Measurements from ENCODE around the gene FASTKD1. TPM values are rescaled to one million over a fixed set of nuclear protein-coding genes. Genes with fewer than 3 reads are reported as not detected.

Gene FASTKD1
- total and polyA plus RNA-seq, 10 of the 15 experiments (the other 5 are each of a cell fraction or from before 2014, with no cell fraction given), result 45.6 to 76.1 (median 63.4) TPM

- intact Hi-C loops (cut with micrococcal nuclease; ENCODE audit: unreplicated experiment) (no loop called here), in situ Hi-C loops (cut with MboI) (no loop called here)
- H3K36me3 ChIP-seq (ENCODE audit: control insufficient read depth in 2 of 2, insufficient read depth in 2 of 2, low read length in 1 of 2), result peaks cover 2 to 19% of the 10 kb centered on the region in 2 experiments
- no peaks in the 10 kb centered on the region for H3K9me3 ChIP-seq (replicated peaks; ENCODE audit: control insufficient read depth, insufficient read depth, low read length)
- FAIRE-seq (no peak), ATAC-seq (no peak; the same call in 2 of the 3 replicates), DNase-seq (ENCODE audit: low read depth, low spot score) (no peak)
- H3K4me3 ChIP-seq, result no peak overlapping the region
- ChIA-PET SMC1A (ENCODE audit: uncharacterized antibody, unreplicated experiment) (interaction anchor here (1.4 kb wide), 1 partner anchor 11 kb away, joined by 3 read pairs; no protein-coding TSS in a partner anchor), POLR2A (no interaction called here), CTCF (no interaction called here), RAD21 (ENCODE audit: unreplicated experiment) (no interaction called here)
- no TSS peak for BruUV-seq (replicated peaks)
- no peak overlapping the region for H3K27ac ChIP-seq (ENCODE audit: control insufficient read depth, insufficient read depth)
- no peak overlapping the region for H3K4me2 ChIP-seq (ENCODE audit: control insufficient read depth, insufficient read depth)
- H3K79me2 ChIP-seq (ENCODE audit: control insufficient read depth, insufficient read depth, low read length), result no peaks in the 10 kb centered on the region
- no peaks in the 10 kb centered on the region for H4K20me1 ChIP-seq (ENCODE audit: control insufficient read depth, insufficient read depth)
- H3K9ac ChIP-seq (ENCODE audit: control insufficient read depth, insufficient read depth, low read length), result no peak overlapping the region
- H3K27me3 ChIP-seq (replicated peaks in 1 of 2; ENCODE audit: control insufficient read depth in 2 of 2, insufficient read depth in 2 of 2, low read length in 1 of 2), result no peaks in the 10 kb centered on the region
- no peaks in the 10 kb centered on the region for H3K4me1 ChIP-seq (ENCODE audit: control insufficient read depth, insufficient read depth, low read length)
- no peak for TF ChIP-seq NFIC (IDR thresholded peaks at IDR 0.05; ENCODE audit: low read depth, low read length)
- TF ChIP-seq E2F8 (IDR thresholded peaks at IDR 0.05; ENCODE audit: low read depth, partially characterized antibody), result no peak
- no peak for TF ChIP-seq HDAC2 (IDR thresholded peaks at IDR 0.05)
- no peak for TF ChIP-seq CBX5 (IDR thresholded peaks at IDR 0.05; ENCODE audit: low read depth)
- TF ChIP-seq ASH2L (IDR thresholded peaks at IDR 0.05; ENCODE audit: borderline replicate concordance, low read depth), result no peak
- no peak for TF ChIP-seq SREBF1 (IDR thresholded peaks at IDR 0.05; ENCODE audit: low read length)
- H2AFZ ChIP-seq (ENCODE audit: control insufficient read depth, low read depth, low read length), result no peak overlapping the region
- WGBS (ENCODE audit: insufficient coverage, insufficient replicate concordance, low lambda C conversion rate, missing lambda C conversion rate), result 97% methylated on average over 4 of the region's 4 CpGs
Measured at GRCh38 chr2:169623235-169623634, 49.6 kb upstream of the FASTKD1 start.

Measured in GM12878 (cell line).